PC-9 (cell line): ENCODE measurements around the gene NDUFC2. TPM values are rescaled to one million over a fixed set of nuclear protein-coding genes. Genes with fewer than 3 reads are reported as not detected.

Experiments
- BruUV-seq: library from RNA; stranded (reverse); fragments of 400-500 nt; replicated peaks from 2 replicates; lab custom pipeline; 2021; lab: Mats Ljungman, UMichigan
- CTCF ChIA-PET: fragments of 300-600 bp; sonication (Branson Sonifier 250); formaldehyde crosslinking; loops from one replicate; lab custom pipeline; 2022; ENCODE audit warnings: antibody characterized with exemption; lab: Charles Lee
- POLR2A ChIA-PET: fragments of 300-600 bp; sonication (Branson Sonifier 250); formaldehyde crosslinking; loops from one replicate; lab custom pipeline; 2022; ENCODE audit warnings: antibody characterized with exemption; ENCODE audit not compliant: unreplicated experiment; lab: Charles Lee
- DNase-seq, 2 experiments: peaks; one replicate each; pipeline versions ENCODE4 v3.0.0 to v3.0.0-alpha.2; 2015 to 2022; ENCODE audit warnings: mixed read lengths in 1 of 2
- H2AFZ ChIP-seq: fragments of 200-600 bp; sonication (generic); 2 replicates; pipeline ENCODE4 v1.8.1; 2017; ENCODE audit warnings: antibody characterized with exemption
- H3F3A ChIP-seq: fragments of 200-600 bp; sonication (generic); 2 replicates; pipeline ENCODE4 v1.8.1; 2017; ENCODE audit warnings: antibody characterized with exemption, mild to moderate bottlenecking, low read depth; ENCODE audit not compliant: insufficient read depth
- H3K27ac ChIP-seq: fragments of 200-600 bp; sonication (generic); 2 replicates; pipeline ENCODE4 v1.6.1; 2016; ENCODE audit warnings: mixed run types
- H3K27me3 ChIP-seq: fragments of 200-600 bp; sonication (generic); 2 replicates; pipeline ENCODE4 v1.6.1; 2016; ENCODE audit warnings: low read depth, mixed run types; ENCODE audit not compliant: insufficient read depth
- H3K36me3 ChIP-seq: fragments of 200-600 bp; sonication (generic); 2 replicates; pipeline ENCODE4 v1.6.1; 2016; ENCODE audit warnings: low read depth, mixed run types
- H3K4me1 ChIP-seq: fragments of 200-600 bp; sonication (generic); replicated peaks from 2 replicates; pipeline ENCODE4 v1.6.1; 2016; ENCODE audit warnings: mixed run types; ENCODE audit not compliant: insufficient read depth
- H3K4me2 ChIP-seq: fragments of 200-600 bp; sonication (generic); 2 replicates; pipeline ENCODE4 v1.6.1; 2017; ENCODE audit warnings: mixed run types
- H3K4me3 ChIP-seq: fragments of 200-600 bp; sonication (generic); 2 replicates; pipeline ENCODE4 v1.6.1; 2016; ENCODE audit warnings: mixed run types
- H3K79me2 ChIP-seq: fragments of 200-600 bp; sonication (generic); 2 replicates; pipeline ENCODE4 v1.6.1; 2017; ENCODE audit warnings: low read depth, mixed run types
- H3K9me2 ChIP-seq: fragments of 200-600 bp; sonication (generic); 2 replicates; pipeline ENCODE4 v1.8.1; 2017; ENCODE audit warnings: mild to moderate bottlenecking; ENCODE audit not compliant: insufficient read depth
- H3K9me3 ChIP-seq: fragments of 200-600 bp; sonication (generic); 2 replicates; pipeline ENCODE4 v1.8.1; 2016; ENCODE audit warnings: low read depth; ENCODE audit not compliant: insufficient read depth
- H4K20me1 ChIP-seq: fragments of 200-600 bp; sonication (generic); 2 replicates; pipeline ENCODE4 v1.8.1; 2017; ENCODE audit not compliant: insufficient read depth
- CTCF ChIP-seq: fragments of 200-600 bp; sonication (generic); conservative IDR thresholded peaks from 2 replicates; pipeline ENCODE4 v1.6.1; 2017; ENCODE audit warnings: mixed run types, antibody characterized with exemption, mild to moderate bottlenecking, moderate library complexity
- EZH2 ChIP-seq: fragments of 200-600 bp; sonication (generic); IDR thresholded peaks from 2 replicates; pipeline ENCODE4 v1.8.0; 2017; ENCODE audit warnings: antibody characterized with exemption, low read depth
- intact Hi-C: fragments of 100-400 bp; cut with micrococcal nuclease; formaldehyde crosslinking; loops from one replicate; pipeline ENCODE4 v1.10.0; 2022; ENCODE audit not compliant: unreplicated experiment
- total RNA-seq: library from RNA; stranded (reverse); gene quantifications from 2 replicates; pipeline ENCODE4 v1.2.3, GENCODE V29; 2021

The NDUFC2 gene
- total RNA-seq, 1 experiment from 2014 or later, result 380 TPM

- BruUV-seq, result no TSS peak
These were observed 24.7 kb downstream of the NDUFC2 start for GRCh38 chr11:78054971-78055370.

DNA sequence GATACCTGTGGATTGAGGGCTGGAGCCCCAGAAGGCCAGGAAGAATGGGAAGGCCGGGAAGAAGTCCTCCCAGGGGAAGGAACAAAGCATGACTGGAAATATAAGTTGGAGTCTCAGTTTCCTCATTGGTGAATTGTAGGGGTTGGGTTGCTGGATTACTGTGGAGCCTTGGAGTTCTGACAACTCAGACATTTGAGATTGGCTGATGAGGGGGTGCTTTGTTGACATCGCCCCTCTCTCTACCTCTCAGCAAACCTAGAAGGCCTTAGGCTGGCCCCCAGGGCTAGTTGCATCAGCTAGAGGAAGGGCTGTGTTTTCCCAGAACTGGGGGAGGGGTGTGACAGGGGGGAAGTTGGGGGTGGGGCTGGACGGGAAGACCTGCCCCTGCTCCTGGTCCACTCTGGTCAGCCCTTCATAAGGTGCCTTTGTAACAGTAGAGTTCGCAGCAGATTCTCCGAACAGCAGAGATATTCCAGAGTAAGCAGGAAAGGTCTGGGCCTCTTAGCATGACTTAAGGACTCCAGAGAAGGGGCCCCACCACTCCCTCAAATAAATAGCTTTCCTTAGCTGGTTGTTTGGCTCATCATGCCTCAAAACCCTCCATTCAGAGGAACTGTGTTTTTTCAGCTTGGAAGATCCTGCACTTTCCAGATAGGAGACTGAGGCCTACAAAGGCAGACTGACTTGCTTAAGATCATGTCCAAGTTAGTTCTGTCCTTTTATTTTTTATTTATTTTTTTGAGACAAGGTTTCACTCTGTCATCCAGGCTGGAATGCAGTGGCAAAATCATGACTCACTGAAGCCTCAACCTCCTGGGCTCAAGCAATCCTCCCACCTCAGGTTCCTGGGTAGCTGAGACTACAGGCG lies 28.5 kb downstream of the NDUFC2 start:
- Histone ChIP-seq H3K27ac (peak overlapping the region; percentile 80), H3K4me2 (peak overlapping the region; percentile 53), H3K9me2 (no peaks in the 10 kb centered on the region)

More at GRCh38 chr11:78054971-78055370, 24.7 kb downstream of the NDUFC2 start:
- CTCF ChIA-PET, result interaction anchor here (0.6 kb wide), 1 partner anchor 87 kb away, joined by 8 read pairs; no protein-coding TSS in a partner anchor
- Histone ChIP-seq H3K27ac (no peak overlapping the region), H2AFZ (no peak overlapping the region), H4K20me1 (no peaks in the 10 kb centered on the region), H3K4me1 (peaks cover 16% of the 10 kb centered on the region), H3K4me3 (no peak overlapping the region), H3K9me3 (no peaks in the 10 kb centered on the region), H3F3A (no peaks in the 10 kb centered on the region), H3K79me2 (no peaks in the 10 kb centered on the region), H3K4me2 (no peak overlapping the region), H3K9me2 (no peaks in the 10 kb centered on the region), H3K27me3 (no peaks in the 10 kb centered on the region), H3K36me3 (no peaks in the 10 kb centered on the region)
- POLR2A ChIA-PET, result no interaction called here
- no peak for DNase-seq
- TF ChIP-seq EZH2, result no peak
- no peak for TF ChIP-seq CTCF
- intact Hi-C loops, result no loop called here

More for the DNA sequence above, 28.5 kb downstream of the NDUFC2 start:
- ChIA-PET POLR2A (interaction anchor here (0.7 to 1.0 kb wide), 2 partner anchors 54 to 56 kb away, joined by 3 read pairs; no protein-coding TSS in a partner anchor), CTCF (interaction anchor here (1.3 kb wide), 1 partner anchor 513 kb away, joined by 4 read pairs; no protein-coding TSS in a partner anchor)
- H3K9me3 ChIP-seq, result no peaks in the 10 kb centered on the region
- no peaks in the 10 kb centered on the region for H3K27me3 ChIP-seq
- peak overlapping the region; percentile 31 for H2AFZ ChIP-seq
- H3K36me3 ChIP-seq, result no peaks in the 10 kb centered on the region
- intact Hi-C loops, result no loop called here
- no peak overlapping the region for H3K4me3 ChIP-seq
- peaks cover 16% of the 10 kb centered on the region for H3K4me1 ChIP-seq
- H4K20me1 ChIP-seq, result no peaks in the 10 kb centered on the region
- H3F3A ChIP-seq, result no peaks in the 10 kb centered on the region
- peak; percentile 53 to 80 for DNase-seq
- no peak for TF ChIP-seq EZH2
- TF ChIP-seq CTCF, result no peak
- no peaks in the 10 kb centered on the region for H3K79me2 ChIP-seq
- BruUV-seq, result no TSS peak
